PC-3 (cell line): Measurements from ENCODE around the gene PPP1R7. TPM values are rescaled to one million over a fixed set of nuclear protein-coding genes. Genes with fewer than 3 reads are reported as not detected.
A peak's percentile ranks its signal among the peaks of the same experiment; 100 is the strongest.

Experiments
- ATAC-seq: fragments of 200-7000 bp; cut with Tn5 transposase; 2 replicates; pipeline ENCODE4 v1.9.1; 2020; ENCODE audit warnings: mild to moderate bottlenecking, moderate library complexity
- BruUV-seq: library from RNA; stranded (reverse); fragments of 400-500 nt; replicated peaks from 2 replicates; lab custom pipeline; 2021; lab: Mats Ljungman, UMichigan
- CTCF ChIA-PET: fragments of 300-600 bp; sonication (Branson Sonifier 250); formaldehyde crosslinking; loops from one replicate; lab custom pipeline; 2022; ENCODE audit warnings: antibody characterized with exemption; lab: Charles Lee
- POLR2A ChIA-PET: fragments of 300-600 bp; sonication (Branson Sonifier 250); formaldehyde crosslinking; loops from one replicate; lab custom pipeline; 2022; ENCODE audit warnings: antibody characterized with exemption; ENCODE audit not compliant: unreplicated experiment; lab: Charles Lee
- DNase-seq: peaks from one replicate; pipeline ENCODE4 v3.0.0-alpha.2; 2015
- H2AFZ ChIP-seq: fragments of 300-600 bp; sonication (generic); 2 replicates; pipeline ENCODE4 v1.6.0; 2016; ENCODE audit warnings: antibody characterized with exemption, low read length
- H3F3A ChIP-seq: fragments of 300-600 bp; sonication (generic); one replicate; pipeline ENCODE4 v1.6.0; 2017; ENCODE audit warnings: antibody characterized with exemption, low read length, control low read depth, mild to moderate bottlenecking; ENCODE audit not compliant: unreplicated experiment
- H3K27ac ChIP-seq: fragments of 300-600 bp; sonication (generic); 2 replicates; pipeline ENCODE4 v1.5.1; 2016; ENCODE audit warnings: mild to moderate bottlenecking, low read length
- H3K27me3 ChIP-seq: fragments of 300-600 bp; sonication (generic); 2 replicates; pipeline ENCODE4 v1.6.1; 2016; ENCODE audit warnings: low read length, mixed read lengths
- H3K36me3 ChIP-seq: fragments of 300-600 bp; sonication (generic); 2 replicates; pipeline ENCODE4 v1.6.1; 2016; ENCODE audit warnings: low read depth, mixed run types, low read length, mixed read lengths
- H3K4me1 ChIP-seq: fragments of 300-600 bp; sonication (generic); 2 replicates; pipeline ENCODE4 v1.5.1; 2016; ENCODE audit warnings: low read length; ENCODE audit not compliant: insufficient read depth
- H3K4me2 ChIP-seq: fragments of 300-600 bp; sonication (generic); 2 replicates; pipeline ENCODE4 v1.6.0; 2016; ENCODE audit warnings: low read length
- H3K4me3 ChIP-seq: fragments of 300-600 bp; sonication (generic); 2 replicates; pipeline ENCODE4 v1.5.1; 2016; ENCODE audit warnings: mild to moderate bottlenecking, low read length, mixed read lengths
- H3K79me2 ChIP-seq: fragments of 300-600 bp; sonication (generic); 2 replicates; pipeline ENCODE4 v1.6.1; 2017; ENCODE audit warnings: low read length, mixed read lengths
- H3K9ac ChIP-seq: fragments of 300-600 bp; sonication (generic); 2 replicates; pipeline ENCODE4 v1.6.0; 2016; ENCODE audit warnings: mild to moderate bottlenecking, low read length
- H3K9me2 ChIP-seq: fragments of 300-600 bp; sonication (generic); replicated peaks from 2 replicates; pipeline ENCODE4 v1.6.1; 2016; ENCODE audit warnings: mixed run types, low read length, mixed read lengths
- H3K9me3 ChIP-seq: fragments of 300-600 bp; sonication (generic); 2 replicates; pipeline ENCODE4 v1.6.1; 2016; ENCODE audit warnings: low read length, mixed read lengths
- H4K20me1 ChIP-seq: fragments of 300-600 bp; sonication (generic); 2 replicates; pipeline ENCODE4 v1.6.1; 2016; ENCODE audit warnings: low read length, mixed read lengths
- CTCF ChIP-seq: fragments of 300-600 bp; sonication (generic); conservative IDR thresholded peaks from 2 replicates; pipeline ENCODE4 v1.5.1; 2017; ENCODE audit warnings: antibody characterized with exemption, low read depth, mild to moderate bottlenecking, low read length
- EZH2 ChIP-seq: fragments of 300-600 bp; sonication (generic); IDR thresholded peaks from one replicate; pipeline ENCODE4 v1.6.1; 2017; ENCODE audit warnings: antibody characterized with exemption, mild to moderate bottlenecking, low read length; ENCODE audit not compliant: unreplicated experiment
- EZH2phosphoT487 ChIP-seq: fragments of 300-600 bp; sonication (generic); IDR thresholded peaks from 2 replicates; pipeline ENCODE4 v1.6.1; 2018; ENCODE audit warnings: mild to moderate bottlenecking, antibody characterized with exemption, low read length, borderline replicate concordance
- intact Hi-C: fragments of 100-400 bp; cut with micrococcal nuclease; formaldehyde crosslinking; loops from 2 replicates; pipeline ENCODE4 v1.9.0; 2023
- total RNA-seq: library from RNA; depleted of rRNA; stranded (reverse); fragments of >200 nt; gene quantifications from 2 replicates; pipeline ENCODE4 v1.2.3, GENCODE V29; 2014

The PPP1R7 gene
- total RNA-seq, 1 experiment from 2014 or later: 21.4 TPM

- Histone ChIP-seq H3K9me2 (no peaks in the 10 kb centered on the region), H3K36me3 (no peaks in the 10 kb centered on the region), H3K4me3 (no peak overlapping the region), H3F3A (no peaks in the 10 kb centered on the region), H3K27ac (no peak overlapping the region), H2AFZ (no peak overlapping the region), H3K4me1 (no peaks in the 10 kb centered on the region), H3K9me3 (no peaks in the 10 kb centered on the region), H3K9ac (no peak overlapping the region), H3K79me2 (no peaks in the 10 kb centered on the region), H3K27me3 (no peaks in the 10 kb centered on the region), H3K4me2 (no peak overlapping the region), H4K20me1 (no peaks in the 10 kb centered on the region)
- CTCF ChIA-PET: no interaction called here
- POLR2A ChIA-PET: no interaction called here
- ATAC-seq (peak; percentile 20; the same call in 1 of the 2 replicates), DNase-seq (no peak)
- BruUV-seq: no TSS peak
- intact Hi-C loops: no loop called here
- TF ChIP-seq CTCF (no peak), EZH2phosphoT487 (no peak), EZH2 (no peak)
Observed at GRCh38 chr2:241211276-241211675, 61.0 kb downstream of the PPP1R7 start.

DNA sequence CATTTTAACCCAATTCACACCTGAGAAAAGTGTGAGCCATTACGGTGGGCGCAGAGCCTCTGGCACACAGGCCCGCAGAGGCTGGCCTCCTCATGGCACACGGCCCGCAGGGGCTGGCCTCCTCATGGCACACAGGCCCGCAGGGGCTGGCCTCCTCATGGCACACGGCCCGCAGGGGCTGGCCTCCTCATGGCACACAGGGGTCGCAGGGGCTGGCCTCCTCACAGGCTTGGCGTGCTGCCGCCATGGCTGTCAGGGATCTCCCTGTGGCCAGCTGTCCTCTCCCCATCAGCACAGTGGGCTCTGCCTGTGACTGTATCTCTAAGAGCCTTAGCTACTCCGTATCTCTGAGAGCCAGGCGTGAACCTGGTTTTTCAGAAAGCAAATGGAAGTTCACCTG, 62.8 kb downstream of the PPP1R7 start:
- POLR2A ChIA-PET: no interaction called here

DNA sequence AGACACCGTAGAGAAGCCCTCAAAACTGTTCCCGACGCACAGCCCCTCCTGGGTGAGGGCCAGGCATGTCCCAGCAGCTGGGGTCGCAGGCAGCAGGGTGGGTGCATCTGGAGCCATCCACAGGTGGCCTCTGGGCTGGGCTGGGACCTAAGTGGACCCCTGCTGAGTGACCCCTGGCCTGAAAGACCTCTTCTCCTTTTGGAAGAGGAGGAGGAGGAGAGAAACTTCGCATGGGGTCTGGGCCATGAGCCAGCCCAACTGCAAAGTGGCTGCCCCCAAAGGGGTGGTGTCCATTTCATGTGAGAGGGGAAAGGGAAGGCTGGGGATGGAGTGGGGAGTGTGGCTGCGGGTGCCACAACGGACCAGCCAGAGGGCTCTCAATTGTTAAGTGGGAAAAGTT, 63.3 kb downstream of the PPP1R7 start:
- Histone ChIP-seq H2AFZ (no peak overlapping the region), H3K79me2 (no peaks in the 10 kb centered on the region), H3K4me2 (no peak overlapping the region), H3K27me3 (no peaks in the 10 kb centered on the region), H3F3A (no peaks in the 10 kb centered on the region), H3K9ac (no peak overlapping the region), H3K4me1 (no peaks in the 10 kb centered on the region), H3K36me3 (no peaks in the 10 kb centered on the region), H3K9me3 (no peaks in the 10 kb centered on the region), H4K20me1 (no peaks in the 10 kb centered on the region), H3K27ac (no peak overlapping the region), H3K4me3 (no peak overlapping the region), H3K9me2 (no peaks in the 10 kb centered on the region)
- TF ChIP-seq EZH2phosphoT487: no peak
- no peak for TF ChIP-seq EZH2
- no peak for TF ChIP-seq CTCF
- DNase-seq (no peak), ATAC-seq (no peak)
- intact Hi-C loops: no loop called here
- POLR2A ChIA-PET: no interaction called here
- BruUV-seq: no TSS peak
- CTCF ChIA-PET: no interaction called here

More for the DNA sequence above, 62.8 kb downstream of the PPP1R7 start:
- TF ChIP-seq CTCF: no peak
- TF ChIP-seq EZH2phosphoT487: no peak
- TF ChIP-seq EZH2: no peak
- DNase-seq (no peak), ATAC-seq (no peak)
- Histone ChIP-seq H3K9ac (no peak overlapping the region), H3K9me3 (no peaks in the 10 kb centered on the region), H3K4me1 (no peaks in the 10 kb centered on the region), H3K9me2 (no peaks in the 10 kb centered on the region), H4K20me1 (no peaks in the 10 kb centered on the region), H2AFZ (no peak overlapping the region), H3K4me3 (no peak overlapping the region), H3K4me2 (no peak overlapping the region), H3K27ac (no peak overlapping the region), H3K27me3 (no peaks in the 10 kb centered on the region), H3K36me3 (no peaks in the 10 kb centered on the region), H3K79me2 (no peaks in the 10 kb centered on the region), H3F3A (no peaks in the 10 kb centered on the region)
- no TSS peak for BruUV-seq
- CTCF ChIA-PET: no interaction called here
- intact Hi-C loops: no loop called here
